ENCODE results near the gene TMEM39A. TPM values are rescaled to one million over a fixed set of nuclear protein-coding genes. Genes with fewer than 3 reads are reported as not detected.

TMEM39A gene
- total and polyA plus RNA-seq, 2 donors (not counting 3 experiments of a cell fraction or from before 2014, with no cell fraction given), result 44.6 to 56.0 TPM

GRCh38 chr3:119413603-119414280 lies 49.7 kb downstream of the TMEM39A start:
- intact Hi-C loops (cut with micrococcal nuclease) (no loop called here), dilution Hi-C loops (cut with MboI; ENCODE audit: extremely low pct_ligation_motif_present, low sequenced_read_pairs) (no loop called here)
- no peak for DNase-seq (ENCODE audit: low read depth, low spot score)
- Histone ChIP-seq H3K36me3 (ENCODE audit: control insufficient read depth in 2 of 2, extremely low read depth in 1 of 2, insufficient read depth in 2 of 2, low read length in 2 of 2) (peaks cover 21 to 42% of the 10 kb centered on the region in 2 experiments), H3K9me1 (replicated peaks; ENCODE audit: control insufficient read depth, extremely low read depth, insufficient read depth, low read length) (no peaks in the 10 kb centered on the region), H4K20me1 (replicated peaks; ENCODE audit: control insufficient read depth, extremely low read depth, insufficient read depth, low read length) (no peaks in the 10 kb centered on the region), H3K9me3 (replicated peaks; ENCODE audit: control insufficient read depth, insufficient read depth, low read length) (no peaks in the 10 kb centered on the region), H3K79me2 (ENCODE audit: control insufficient read depth, insufficient read depth, low read length) (no peaks in the 10 kb centered on the region), H3K4me2 (ENCODE audit: insufficient read depth, low read length) (no peak overlapping the region), H2AFZ (ENCODE audit: low read depth, low read length) (no peak overlapping the region), H3K4me3 (replicated peaks in 1 of 3; ENCODE audit: insufficient read depth in 1 of 3, low read depth in 1 of 3, low read length in 3 of 3) (no peak overlapping the region), H3K9ac (replicated peaks; ENCODE audit: extremely low read depth, insufficient read depth, low read length) (no peak overlapping the region), H3K27me3 (ENCODE audit: control insufficient read depth in 2 of 2, insufficient read depth in 2 of 2, low read length in 2 of 2) (no peaks in the 10 kb centered on the region), H3K4me1 (ENCODE audit: control insufficient read depth, extremely low read depth, insufficient read depth, low read length) (no peaks in the 10 kb centered on the region), H3K27ac (ENCODE audit: insufficient read depth, low read depth, low read length) (no peak overlapping the region)
- POLR2A ChIA-PET, result no interaction called here
- FAIRE-seq, result no peak
- TF ChIP-seq MYC (IDR thresholded peaks at IDR 0.05; ENCODE audit: low read depth, low read length) (no peak), JUN (IDR thresholded peaks at IDR 0.05; ENCODE audit: borderline replicate concordance, insufficient read depth, insufficient read length, low read depth) (no peak), MAX (IDR thresholded peaks at IDR 0.05; ENCODE audit: insufficient read depth, insufficient read length) (no peak), POLR2AphosphoS5 (IDR thresholded peaks at IDR 0.05; ENCODE audit: insufficient read depth, low read depth, low read length) (no peak), POLR2A (IDR thresholded peaks at IDR 0.05; ENCODE audit: low read depth, low read length) (no peak), FOS (IDR thresholded peaks at IDR 0.05; ENCODE audit: borderline replicate concordance, insufficient read depth, low read length) (no peak), GATA2 (IDR thresholded peaks at IDR 0.05; ENCODE audit: insufficient read depth, insufficient read length, low read depth, low read length) (no peak), EZH2 (IDR thresholded peaks at IDR 0.05; ENCODE audit: borderline replicate concordance, low read depth, low read length, severe bottlenecking) (no peak)
- TF ChIP-seq, protein P1, sequence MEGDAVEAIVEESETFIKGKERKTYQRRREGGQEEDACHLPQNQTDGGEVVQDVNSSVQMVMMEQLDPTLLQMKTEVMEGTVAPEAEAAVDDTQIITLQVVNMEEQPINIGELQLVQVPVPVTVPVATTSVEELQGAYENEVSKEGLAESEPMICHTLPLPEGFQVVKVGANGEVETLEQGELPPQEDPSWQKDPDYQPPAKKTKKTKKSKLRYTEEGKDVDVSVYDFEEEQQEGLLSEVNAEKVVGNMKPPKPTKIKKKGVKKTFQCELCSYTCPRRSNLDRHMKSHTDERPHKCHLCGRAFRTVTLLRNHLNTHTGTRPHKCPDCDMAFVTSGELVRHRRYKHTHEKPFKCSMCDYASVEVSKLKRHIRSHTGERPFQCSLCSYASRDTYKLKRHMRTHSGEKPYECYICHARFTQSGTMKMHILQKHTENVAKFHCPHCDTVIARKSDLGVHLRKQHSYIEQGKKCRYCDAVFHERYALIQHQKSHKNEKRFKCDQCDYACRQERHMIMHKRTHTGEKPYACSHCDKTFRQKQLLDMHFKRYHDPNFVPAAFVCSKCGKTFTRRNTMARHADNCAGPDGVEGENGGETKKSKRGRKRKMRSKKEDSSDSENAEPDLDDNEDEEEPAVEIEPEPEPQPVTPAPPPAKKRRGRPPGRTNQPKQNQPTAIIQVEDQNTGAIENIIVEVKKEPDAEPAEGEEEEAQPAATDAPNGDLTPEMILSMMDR (IDR thresholded peaks at IDR 0.05; ENCODE audit: extremely low read depth in 1 of 2, insufficient read depth in 1 of 2, low read depth in 1 of 2, low read length in 2 of 2), result no peak
- BruUV-seq (replicated peaks), result no TSS peak
- CTCF ChIA-PET, result no interaction called here

Measured in endothelial cell of umbilical vein (primary cell).